HepG2 (cell line): ENCODE data around the gene S1PR5. TPM values are rescaled to one million over a fixed set of nuclear protein-coding genes. Genes with fewer than 3 reads are reported as not detected.

Source experiments
- BORCS8-MEF2B ChIP-seq: sonication (generic); formaldehyde crosslinking; IDR thresholded peaks from 2 replicates; pipeline ENCODE4 v1.8.0; 2022; ENCODE audit warnings: mild to moderate bottlenecking, missing genetic modification reagents
- JARID2 ChIP-seq: sonication (generic); formaldehyde crosslinking; IDR thresholded peaks from 2 replicates; pipeline ENCODE4 v1.8.1; 2023; ENCODE audit warnings: missing genetic modification reagents, inconsistent platforms; ENCODE audit not compliant: insufficient replicate concordance
- PHF8 ChIP-seq: sonication (generic); formaldehyde crosslinking; IDR thresholded peaks from 2 replicates; pipeline ENCODE4 v1.5.0; 2020; ENCODE audit warnings: missing genetic modification reagents
- POGK ChIP-seq: sonication (generic); formaldehyde crosslinking; conservative IDR thresholded peaks from 2 replicates; pipeline ENCODE4 v1.8.0; 2022; ENCODE audit warnings: mild to moderate bottlenecking, moderate library complexity, missing genetic modification reagents
- POLR2G ChIP-seq: fragments of 200-400 bp; formaldehyde crosslinking; IDR thresholded peaks from 2 replicates; pipeline ENCODE4 v1.6.1; 2018; ENCODE audit warnings: mild to moderate bottlenecking, low read depth, low read length, moderate library complexity
- TRAFD1 ChIP-seq: sonication (generic); formaldehyde crosslinking; IDR thresholded peaks from 2 replicates; pipeline ENCODE4 v1.5.1; 2020; ENCODE audit warnings: missing genetic modification reagents, mild to moderate bottlenecking, borderline replicate concordance
- ZBTB40 ChIP-seq, 2 experiments: fragments of 450-650 bp in 1 of 2; sonication (generic) in 1 of 2; formaldehyde crosslinking in 1 of 2; IDR thresholded peaks; 2 replicates each; pipeline versions ENCODE4 v1.6.1 to v1.8.0; 2016 to 2022; ENCODE audit warnings: antibody characterized with exemption in 1 of 2, mild to moderate bottlenecking in 1 of 2, missing genetic modification reagents in 1 of 2
- ZFAT ChIP-seq: sonication (generic); formaldehyde crosslinking; conservative IDR thresholded peaks from 2 replicates; pipeline ENCODE4 v1.8.1; 2023; ENCODE audit warnings: missing genetic modification reagents, inconsistent platforms
- ZNF260 ChIP-seq: sonication (generic); formaldehyde crosslinking; IDR thresholded peaks from 2 replicates; pipeline ENCODE4 v1.4.0; 2020; ENCODE audit warnings: missing genetic modification reagents, low read depth, mild to moderate bottlenecking, borderline replicate concordance
- ZNF777 ChIP-seq: sonication (generic); formaldehyde crosslinking; IDR thresholded peaks from 2 replicates; pipeline ENCODE4 v1.4.0; 2020; ENCODE audit warnings: missing genetic modification reagents
- polyA plus RNA-seq, 8 experiments: library from polyadenylated mRNA; depleted of rRNA in 3 of 8; stranded (reverse) in 7 of 8; unstranded in 1 of 8; fragments of >200 nt; fragmentation: Illumina TruSeq in 4 of 8; extraction: Trizol in 4 of 8; gene quantifications; 2 replicates each; pipeline versions ENCODE4 v1.2.1 to v1.2.3, GENCODE V29; 2011 to 2016; ENCODE audit warnings: low read depth in 4 of 8, missing spikeins in 1 of 8, mixed read lengths in 1 of 8; ENCODE audit not compliant: insufficient read depth in 1 of 8
- total RNA-seq, 5 experiments: library from RNA; depleted of rRNA; stranded (reverse); fragments of >200 nt; fragmentation: Illumina TruSeq; extraction: Trizol; gene quantifications; 2 replicates each; pipeline ENCODE4 v1.2.3, GENCODE V29; 2016; ENCODE audit warnings: low read depth in 1 of 5

S1PR5 gene
- total and polyA plus RNA-seq, 2 of the 13 experiments (the other 11 are each of a cell fraction or from before 2014, with no cell fraction given): 0.04 TPM; not detected in 1

GRCh38 chr19:10565567-10566407 lies 48.5 kb upstream of the S1PR5 start, which contains the start of gene KRI1 (continued):
- no peak for TF ChIP-seq ZBTB40 (IDR thresholded peaks at IDR 0.05)
- peak; percentile 88 for TF ChIP-seq ZBTB40 (CRISPR knock-in tag; IDR thresholded peaks at IDR 0.05)
- no peak for TF ChIP-seq TRAFD1 (CRISPR knock-in tag)
- peak; percentile 88 for TF ChIP-seq PHF8 (CRISPR knock-in tag)
- peak; percentile 97 for TF ChIP-seq POGK (CRISPR knock-in tag)
- peak; percentile 90 for TF ChIP-seq ZNF777
- peak; percentile 84 for TF ChIP-seq JARID2 (CRISPR knock-in tag)
- TF ChIP-seq ZFAT: no peak
- no peak for TF ChIP-seq ZNF260
- TF ChIP-seq BORCS8-MEF2B (CRISPR knock-in tag): peak; percentile 92
- TF ChIP-seq POLR2G: peak; percentile 84
